ENCODE measurements around the gene MICAL2.

The MICAL2 gene

GRCh38 chr11:12114193-12115033, 4.0 kb downstream of the MICAL2 start:
- in situ Hi-C loops (cut with MboI; ENCODE audit: low sequenced_read_pairs), result no loop called here

GRCh38 chr11:12116425-12117032, 6.1 kb downstream of the MICAL2 start:
- in situ Hi-C loops (cut with MboI; ENCODE audit: low sequenced_read_pairs), result no loop called here

GRCh38 chr11:12117200-12117599, 6.8 kb downstream of the MICAL2 start:
- in situ Hi-C loops (cut with MboI; ENCODE audit: low sequenced_read_pairs), result no loop called here

- in situ Hi-C loops (cut with MboI; ENCODE audit: low sequenced_read_pairs), result no loop called here
Observed at GRCh38 chr11:12117611-12118010, 7.2 kb downstream of the MICAL2 start.

GRCh38 chr11:12118949-12119348, 8.6 kb downstream of the MICAL2 start:
- in situ Hi-C loops (cut with MboI; ENCODE audit: low sequenced_read_pairs), result no loop called here

- in situ Hi-C loops (cut with MboI; ENCODE audit: low sequenced_read_pairs), result no loop called here
Observed at GRCh38 chr11:12119502-12119901, 9.1 kb downstream of the MICAL2 start.

- in situ Hi-C loops (cut with MboI; ENCODE audit: low sequenced_read_pairs), result loop anchor here (10.0 kb wide), 1 partner anchor 114 kb away; no protein-coding TSS in a partner anchor
Observed at GRCh38 chr11:12120031-12121008, 9.9 kb downstream of the MICAL2 start.

GRCh38 chr11:12121011-12121410, 10.6 kb downstream of the MICAL2 start:
- in situ Hi-C loops (cut with MboI; ENCODE audit: low sequenced_read_pairs), result loop anchor here (10.0 kb wide), 1 partner anchor 114 kb away; no protein-coding TSS in a partner anchor

GRCh38 chr11:12121517-12121916, 11.1 kb downstream of the MICAL2 start:
- in situ Hi-C loops (cut with MboI; ENCODE audit: low sequenced_read_pairs), result loop anchor here (10.0 kb wide), 1 partner anchor 113 kb away; no protein-coding TSS in a partner anchor

GRCh38 chr11:12122083-12122482, 11.7 kb downstream of the MICAL2 start:
- in situ Hi-C loops (cut with MboI; ENCODE audit: low sequenced_read_pairs), result loop anchor here (10.0 kb wide), 1 partner anchor 113 kb away; no protein-coding TSS in a partner anchor

GRCh38 chr11:12123273-12123672, 12.9 kb downstream of the MICAL2 start:
- in situ Hi-C loops (cut with MboI; ENCODE audit: low sequenced_read_pairs), result loop anchor here (10.0 kb wide), 1 partner anchor 112 kb away; no protein-coding TSS in a partner anchor

GRCh38 chr11:12123799-12124198, 13.4 kb downstream of the MICAL2 start:
- in situ Hi-C loops (cut with MboI; ENCODE audit: low sequenced_read_pairs), result loop anchor here (10.0 kb wide), 1 partner anchor 111 kb away; no protein-coding TSS in a partner anchor

GRCh38 chr11:12124306-12124705, 13.9 kb downstream of the MICAL2 start:
- in situ Hi-C loops (cut with MboI; ENCODE audit: low sequenced_read_pairs), result loop anchor here (10.0 kb wide), 1 partner anchor 110 kb away; no protein-coding TSS in a partner anchor

GRCh38 chr11:12125609-12126149, 15.3 kb downstream of the MICAL2 start:
- in situ Hi-C loops (cut with MboI; ENCODE audit: low sequenced_read_pairs), result loop anchor here (10.0 kb wide), 1 partner anchor 109 kb away; no protein-coding TSS in a partner anchor

GRCh38 chr11:12126344-12127019, 16.1 kb downstream of the MICAL2 start:
- in situ Hi-C loops (cut with MboI; ENCODE audit: low sequenced_read_pairs), result loop anchor here (10.0 kb wide), 1 partner anchor 108 kb away; no protein-coding TSS in a partner anchor

- in situ Hi-C loops (cut with MboI; ENCODE audit: low sequenced_read_pairs), result loop anchor here (10.0 kb wide), 1 partner anchor 107 kb away; no protein-coding TSS in a partner anchor
Observed at GRCh38 chr11:12127206-12127898, 17.0 kb downstream of the MICAL2 start.

GRCh38 chr11:12128301-12128751, 17.9 kb downstream of the MICAL2 start:
- in situ Hi-C loops (cut with MboI; ENCODE audit: low sequenced_read_pairs), result loop anchor here (10.0 kb wide), 1 partner anchor 106 kb away; no protein-coding TSS in a partner anchor

- in situ Hi-C loops (cut with MboI; ENCODE audit: low sequenced_read_pairs), result loop anchor here (10.0 kb wide), 1 partner anchor 106 kb away; no protein-coding TSS in a partner anchor
Observed at GRCh38 chr11:12129227-12129626, 18.8 kb downstream of the MICAL2 start.
